Thoracic aorta (tissue), 2 donors: ENCODE data around the gene BLVRA. TPM values are rescaled to one million over a fixed set of nuclear protein-coding genes. Genes with fewer than 3 reads are reported as not detected.

Experiments
- ATAC-seq: fragments of 150-250 bp; one replicate; pipeline ENCODE4 v1.8.0; 2017; ENCODE audit warnings: low read depth; ENCODE audit not compliant: insufficient number of reproducible peaks, low FRiP score
- DNase-seq: peaks from one replicate; pipeline ENCODE4 v3.0.0-alpha.2; 2020; ENCODE audit warnings: low spot score
- H3K27ac ChIP-seq, 2 donors: fragments of 200-600 bp; sonication (generic); 1 replicate in 1 of 2; 2 replicates in 1 of 2; pipeline ENCODE4 v1.5.1; 2016; ENCODE audit warnings: mild to moderate bottlenecking in 2 of 2, moderate library complexity in 2 of 2
- H3K27me3 ChIP-seq: fragments of 200-600 bp; sonication (generic); replicated peaks from 2 replicates; pipeline ENCODE4 v1.6.0; 2016; ENCODE audit warnings: mild to moderate bottlenecking; ENCODE audit not compliant: insufficient read depth
- H3K36me3 ChIP-seq: fragments of 200-600 bp; sonication (generic); one replicate; pipeline ENCODE4 v1.5.1; 2016
- H3K4me1 ChIP-seq, 2 donors: fragments of 200-600 bp; sonication (generic); 1 replicate in 1 of 2; 2 replicates in 1 of 2; pipeline versions ENCODE4 v1.5.1 to v1.6.0; 2016; ENCODE audit warnings: low read depth in 2 of 2, mild to moderate bottlenecking in 1 of 2; ENCODE audit not compliant: control insufficient read depth in 1 of 2
- H3K4me3 ChIP-seq: fragments of 200-600 bp; sonication (generic); 2 replicates; pipeline ENCODE4 v1.5.1; 2016; ENCODE audit warnings: mild to moderate bottlenecking
- H3K9me3 ChIP-seq: fragments of 200-600 bp; sonication (generic); 2 replicates; pipeline ENCODE4 v1.5.1; 2016
- total RNA-seq, 2 donors: library from RNA; depleted of rRNA; stranded (reverse); fragments of >200 nt; gene quantifications; one replicate each; pipeline versions ENCODE4 v1.1.0 to v1.2.3, GENCODE V29; 2016
- TF ChIP-seq, protein P1 (sequence below): fragments of 200-600 bp; sonication (generic); IDR thresholded peaks from one replicate; pipeline ENCODE4 v1.5.1; 2019; ENCODE audit warnings: antibody characterized with exemption

The BLVRA gene
- total RNA-seq, 2 donors from 2014 or later = 35.3 to 46.4 TPM

GRCh38 chr7:43756368-43757072 lies 2.0 kb upstream of the BLVRA start:
- no peak overlapping the region for H3K4me3 ChIP-seq
- peaks cover 3 to 13% of the 10 kb centered on the region in 2 donors for H3K4me1 ChIP-seq
- ATAC-seq (no peak), DNase-seq (no peak)
- H3K36me3 ChIP-seq = no peaks in the 10 kb centered on the region
- TF ChIP-seq, protein P1, sequence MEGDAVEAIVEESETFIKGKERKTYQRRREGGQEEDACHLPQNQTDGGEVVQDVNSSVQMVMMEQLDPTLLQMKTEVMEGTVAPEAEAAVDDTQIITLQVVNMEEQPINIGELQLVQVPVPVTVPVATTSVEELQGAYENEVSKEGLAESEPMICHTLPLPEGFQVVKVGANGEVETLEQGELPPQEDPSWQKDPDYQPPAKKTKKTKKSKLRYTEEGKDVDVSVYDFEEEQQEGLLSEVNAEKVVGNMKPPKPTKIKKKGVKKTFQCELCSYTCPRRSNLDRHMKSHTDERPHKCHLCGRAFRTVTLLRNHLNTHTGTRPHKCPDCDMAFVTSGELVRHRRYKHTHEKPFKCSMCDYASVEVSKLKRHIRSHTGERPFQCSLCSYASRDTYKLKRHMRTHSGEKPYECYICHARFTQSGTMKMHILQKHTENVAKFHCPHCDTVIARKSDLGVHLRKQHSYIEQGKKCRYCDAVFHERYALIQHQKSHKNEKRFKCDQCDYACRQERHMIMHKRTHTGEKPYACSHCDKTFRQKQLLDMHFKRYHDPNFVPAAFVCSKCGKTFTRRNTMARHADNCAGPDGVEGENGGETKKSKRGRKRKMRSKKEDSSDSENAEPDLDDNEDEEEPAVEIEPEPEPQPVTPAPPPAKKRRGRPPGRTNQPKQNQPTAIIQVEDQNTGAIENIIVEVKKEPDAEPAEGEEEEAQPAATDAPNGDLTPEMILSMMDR = no peak
- H3K27me3 ChIP-seq = no peaks in the 10 kb centered on the region
- no peaks in the 10 kb centered on the region for H3K9me3 ChIP-seq
- H3K27ac ChIP-seq = no peak overlapping the region

DNA sequence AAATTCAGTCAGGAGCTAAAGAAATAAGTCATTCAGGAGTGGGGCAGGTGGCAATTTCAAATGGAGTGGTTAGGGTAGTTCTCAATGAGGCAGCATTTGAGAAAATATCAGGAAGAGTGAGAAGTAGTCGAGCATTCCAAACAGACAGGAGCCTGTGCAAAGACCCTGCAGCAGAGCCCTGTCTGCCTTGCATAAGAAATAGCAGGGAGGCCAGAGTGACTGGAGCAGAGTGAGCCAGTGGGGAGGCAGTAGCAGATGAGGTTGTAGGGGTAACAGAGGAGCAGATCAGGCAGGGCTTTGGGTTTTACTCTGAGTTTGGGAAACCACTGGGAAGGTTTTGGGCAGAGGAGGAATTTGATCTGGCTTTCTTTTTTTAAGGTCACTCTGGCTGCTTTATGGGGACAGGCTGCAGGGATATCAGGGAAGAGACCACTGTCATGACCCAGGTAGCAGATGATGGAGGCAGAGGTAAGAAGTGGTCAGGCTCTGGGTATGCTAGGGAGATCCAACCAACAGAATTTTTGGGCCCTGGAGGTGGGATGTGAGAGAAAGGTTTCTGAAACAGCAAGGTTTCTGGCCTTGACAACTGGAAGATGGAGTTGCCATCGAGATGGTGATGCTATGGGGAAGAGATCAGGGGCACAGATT lies 1.3 kb upstream of the BLVRA start:
- ATAC-seq (no peak), DNase-seq (no peak)
- Histone ChIP-seq H3K27me3 (no peaks in the 10 kb centered on the region), H3K27ac (no peak overlapping the region), H3K4me1 (peaks cover 3 to 13% of the 10 kb centered on the region in 2 donors), H3K36me3 (no peaks in the 10 kb centered on the region), H3K4me3 (no peak overlapping the region), H3K9me3 (no peaks in the 10 kb centered on the region)
- TF ChIP-seq, protein P1 = no peak

DNA sequence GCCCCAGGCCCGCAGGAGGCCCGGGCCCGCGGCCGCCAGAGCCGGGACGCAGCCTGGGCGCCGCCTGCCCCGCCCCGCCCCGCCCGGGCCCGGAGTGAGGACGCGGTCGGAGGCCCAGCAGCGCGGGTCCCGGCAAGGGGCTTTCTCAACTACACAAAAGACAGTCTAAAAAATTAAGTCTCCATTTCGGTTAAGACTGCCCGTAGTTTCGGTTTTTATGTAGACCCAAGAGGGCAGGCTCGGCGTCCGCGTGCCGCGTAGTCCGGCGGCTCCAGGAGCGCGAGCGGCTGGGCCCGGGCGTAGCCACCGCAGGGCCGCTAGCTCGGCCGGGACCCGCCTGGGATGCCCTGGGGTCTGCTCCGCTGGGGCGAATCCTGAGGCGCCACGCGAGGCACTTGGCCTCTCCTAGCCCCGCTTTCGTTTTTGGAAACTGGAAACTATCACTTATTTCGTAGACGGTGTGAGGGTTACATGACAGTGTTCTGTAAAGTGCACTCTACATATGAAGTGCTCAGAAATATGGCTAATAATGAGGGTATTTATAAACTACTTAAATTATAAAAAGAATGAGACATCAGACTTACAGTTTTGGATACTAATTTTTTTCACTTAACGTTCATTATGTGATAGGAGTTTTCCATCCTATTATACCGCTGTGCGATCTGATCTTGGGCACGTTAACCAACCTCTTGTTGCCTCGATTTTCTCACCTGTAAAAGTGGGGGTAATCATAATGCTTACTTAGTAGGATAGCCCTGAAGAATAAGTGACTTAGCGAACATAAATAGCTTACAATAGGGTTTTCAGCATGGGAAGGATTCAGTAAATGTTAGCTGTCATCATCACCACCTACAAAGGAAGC lies 573 bp downstream of the BLVRA start:
- peak; percentile 63 for ATAC-seq
- no peak for DNase-seq
- no peaks in the 10 kb centered on the region for H3K27me3 ChIP-seq

DNA sequence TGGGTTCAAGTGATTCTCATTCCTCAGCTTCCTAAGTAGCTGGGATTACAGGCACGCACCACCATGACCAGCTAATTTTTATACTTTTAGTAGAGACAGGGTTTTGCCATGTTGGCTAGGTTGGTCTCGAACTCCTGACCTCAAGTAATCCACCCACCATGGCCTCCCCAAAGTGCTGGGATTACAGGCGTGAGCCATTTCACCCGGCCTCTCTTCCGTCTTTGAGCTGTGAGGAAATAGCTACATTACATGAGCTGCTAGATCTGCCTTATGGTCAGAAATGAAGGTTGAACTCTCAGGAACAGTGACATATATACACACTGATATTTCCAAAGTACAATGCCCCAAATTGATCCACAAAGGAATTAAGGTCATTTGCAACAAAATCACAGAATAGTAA lies 2.4 kb downstream of the BLVRA start:
- Histone ChIP-seq H3K27ac (no peak overlapping the region), H3K27me3 (no peaks in the 10 kb centered on the region), H3K4me3 (no peak overlapping the region), H3K4me1 (peaks cover 24 to 37% of the 10 kb centered on the region in 2 donors), H3K36me3 (no peaks in the 10 kb centered on the region), H3K9me3 (no peaks in the 10 kb centered on the region)
- DNase-seq (no peak), ATAC-seq (no peak)
- TF ChIP-seq, protein P1 = no peak

More for the DNA sequence above, 573 bp downstream of the BLVRA start:
- Histone ChIP-seq H3K27ac (peak overlapping the region; percentile 74 to 80), H3K9me3 (no peaks in the 10 kb centered on the region), H3K4me3 (peak overlapping the region; percentile 98), H3K36me3 (no peaks in the 10 kb centered on the region), H3K4me1 (peaks cover 13 to 23% of the 10 kb centered on the region in 2 donors)
- TF ChIP-seq, protein P1 = no peak

DNA sequence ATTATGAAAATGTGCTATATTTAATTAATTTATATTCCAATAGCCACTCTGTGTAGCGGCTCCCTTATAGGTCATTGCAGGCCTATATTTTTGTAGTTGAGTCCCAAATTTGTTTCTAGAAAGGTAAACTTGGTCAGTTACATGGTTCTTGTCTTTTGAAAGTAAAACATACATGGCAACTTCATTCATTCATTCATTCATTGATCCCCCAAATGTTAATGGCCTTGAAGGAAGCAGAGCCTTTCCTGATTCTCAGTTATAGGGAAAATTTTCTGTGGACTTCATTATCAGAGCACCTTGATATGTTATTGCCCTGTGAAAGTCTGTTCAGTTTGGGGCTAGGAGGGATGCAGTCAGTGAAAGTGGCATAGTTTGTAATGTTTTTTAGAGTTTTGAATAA lies 2.9 kb downstream of the BLVRA start:
- TF ChIP-seq, protein P1 = no peak
- Histone ChIP-seq H3K9me3 (no peaks in the 10 kb centered on the region), H3K4me3 (no peak overlapping the region), H3K27ac (no peak overlapping the region), H3K4me1 (peaks cover 24 to 37% of the 10 kb centered on the region in 2 donors), H3K27me3 (no peaks in the 10 kb centered on the region), H3K36me3 (no peaks in the 10 kb centered on the region)
- ATAC-seq = no peak
- no peak for DNase-seq
